MM.1S (cell line): ENCODE measurements around the gene SAMD7.

Experiments
- EZH2 ChIP-seq: fragments of 300-600 bp; sonication (generic); optimal IDR thresholded peaks from 2 replicates; pipeline ENCODE3; 2017; ENCODE audit warnings: low read depth, mild to moderate bottlenecking, antibody characterized with exemption, low read length, mixed read lengths
- EZH2phosphoT487 ChIP-seq: fragments of 300-600 bp; sonication (generic); IDR thresholded peaks from 2 replicates; pipeline ENCODE4 v1.6.1; 2018; ENCODE audit warnings: antibody characterized with exemption, low read length

GRCh38 chr3:169929830-169930519 lies 18.6 kb downstream of the SAMD7 start:
- TF ChIP-seq EZH2phosphoT487, result no peak
- no peak for TF ChIP-seq EZH2
